ENCODE measurements around the gene CPPED1. TPM values are rescaled to one million over a fixed set of nuclear protein-coding genes. Genes with fewer than 3 reads are reported as not detected.
A peak's percentile ranks its signal among the peaks of the same experiment; 100 is the strongest.

Gene CPPED1
- total RNA-seq, 2 experiments from 2014 or later, result 12.7 to 13.5 TPM

DNA sequence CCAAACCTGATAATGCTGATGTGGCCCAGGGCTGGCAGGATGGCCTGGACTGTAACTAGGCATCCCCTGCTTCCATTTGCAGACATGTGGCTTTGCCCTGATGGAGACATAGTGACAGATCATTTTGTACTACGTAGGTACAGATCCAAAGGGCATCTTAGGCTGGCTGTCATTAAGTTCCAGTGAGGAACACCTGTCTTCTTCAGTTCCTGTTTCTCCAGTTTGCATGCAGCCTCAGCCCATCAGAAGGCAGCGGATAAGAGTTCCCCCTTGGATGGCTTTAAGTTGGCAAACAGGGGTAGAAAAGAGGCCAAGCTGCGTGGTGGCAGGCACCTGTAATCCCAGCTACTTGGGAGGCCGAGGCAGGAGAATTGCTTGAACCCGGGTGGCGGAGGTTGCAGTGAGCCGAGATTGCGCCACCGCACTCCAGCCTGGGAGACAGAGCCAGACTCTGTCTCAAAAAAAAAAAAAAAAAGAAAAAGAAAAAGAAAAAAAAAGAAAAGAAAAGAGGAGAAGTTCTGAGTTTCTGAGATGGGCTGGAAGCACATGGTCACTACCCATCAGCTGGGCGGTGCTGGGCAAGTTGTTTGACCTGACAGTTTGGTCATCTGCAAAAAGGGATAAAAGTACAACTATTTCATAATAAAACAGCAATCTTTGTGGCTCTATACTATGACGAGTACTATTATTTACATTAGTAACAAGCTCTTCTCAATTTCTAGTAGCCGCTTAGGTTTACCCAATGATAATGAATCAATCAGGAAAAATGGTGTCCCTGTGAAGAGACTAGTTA lies 42.7 kb downstream of the CPPED1 start:
- ChIA-PET POLR2A (no interaction called here), CTCF (interaction anchor here (0.9 kb wide), 1 partner anchor 9 kb away, joined by 3 read pairs; no protein-coding TSS in a partner anchor)
- DNase-seq (no peak), ATAC-seq (no peak)
- Mint-ChIP-seq H3K4me1 (ENCODE audit: low read depth) (no peaks in the 10 kb centered on the region), H3K36me3 (ENCODE audit: low read depth) (peaks cover 8% of the 10 kb centered on the region), H3K9me3 (ENCODE audit: insufficient read depth) (no peaks in the 10 kb centered on the region), H3K4me3 (no peak overlapping the region), H3K27ac (no peak overlapping the region), H3K27me3 (ENCODE audit: low read depth) (no peaks in the 10 kb centered on the region)

DNA sequence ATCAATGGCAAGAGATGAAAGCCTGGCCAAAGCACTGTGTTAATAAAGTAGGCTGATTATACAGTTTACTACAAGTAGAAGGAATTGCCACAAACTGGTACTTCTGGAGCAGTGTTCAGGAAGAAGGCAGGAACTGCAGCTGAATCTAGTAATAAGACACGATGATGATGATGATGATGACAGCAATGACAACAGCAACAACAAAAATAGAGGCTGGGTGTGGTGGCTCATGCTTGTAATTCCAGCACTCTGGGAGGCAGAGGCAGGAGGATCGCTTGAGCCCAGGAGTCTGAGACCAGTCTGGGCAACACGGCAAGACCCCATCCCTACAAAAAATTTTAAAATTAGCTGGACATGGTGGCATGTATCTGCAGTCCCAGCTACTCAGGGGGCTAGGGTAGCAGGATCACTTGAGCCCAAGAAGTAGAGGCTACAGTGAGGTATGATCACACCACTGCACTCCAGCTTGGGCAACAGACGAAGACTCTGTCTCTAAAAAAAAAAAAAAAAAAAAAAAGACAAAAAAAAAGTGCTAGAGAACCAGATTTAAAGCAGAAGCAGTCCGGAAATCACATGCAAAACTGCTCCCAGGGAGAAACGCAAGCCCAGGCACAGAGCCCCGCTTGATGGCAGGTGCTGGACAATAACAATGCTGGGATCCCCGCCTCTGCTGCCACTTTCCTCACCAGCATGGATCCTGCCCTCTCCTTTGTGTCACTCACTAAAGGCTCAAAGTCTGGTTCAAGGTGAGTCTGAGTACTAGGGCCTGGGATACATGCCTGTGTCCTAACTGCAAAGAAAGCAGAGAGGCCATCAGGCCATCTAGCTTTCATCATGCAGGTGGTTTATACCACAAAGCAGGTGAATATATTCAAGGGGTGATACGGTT lies 44.8 kb downstream of the CPPED1 start:
- no peaks in the 10 kb centered on the region for H3K9me3 Mint-ChIP-seq (ENCODE audit: insufficient read depth)
- DNase-seq, result no peak
- H3K4me1 Mint-ChIP-seq (ENCODE audit: low read depth), result no peaks in the 10 kb centered on the region
- no peak overlapping the region for H3K27ac Mint-ChIP-seq
- H3K27me3 Mint-ChIP-seq (ENCODE audit: low read depth), result no peaks in the 10 kb centered on the region
- ATAC-seq, result no peak
- CTCF ChIA-PET, result no interaction called here
- H3K36me3 Mint-ChIP-seq (ENCODE audit: low read depth), result peaks cover 3% of the 10 kb centered on the region
- POLR2A ChIA-PET, result no interaction called here
- no peak overlapping the region for H3K4me3 Mint-ChIP-seq

DNA sequence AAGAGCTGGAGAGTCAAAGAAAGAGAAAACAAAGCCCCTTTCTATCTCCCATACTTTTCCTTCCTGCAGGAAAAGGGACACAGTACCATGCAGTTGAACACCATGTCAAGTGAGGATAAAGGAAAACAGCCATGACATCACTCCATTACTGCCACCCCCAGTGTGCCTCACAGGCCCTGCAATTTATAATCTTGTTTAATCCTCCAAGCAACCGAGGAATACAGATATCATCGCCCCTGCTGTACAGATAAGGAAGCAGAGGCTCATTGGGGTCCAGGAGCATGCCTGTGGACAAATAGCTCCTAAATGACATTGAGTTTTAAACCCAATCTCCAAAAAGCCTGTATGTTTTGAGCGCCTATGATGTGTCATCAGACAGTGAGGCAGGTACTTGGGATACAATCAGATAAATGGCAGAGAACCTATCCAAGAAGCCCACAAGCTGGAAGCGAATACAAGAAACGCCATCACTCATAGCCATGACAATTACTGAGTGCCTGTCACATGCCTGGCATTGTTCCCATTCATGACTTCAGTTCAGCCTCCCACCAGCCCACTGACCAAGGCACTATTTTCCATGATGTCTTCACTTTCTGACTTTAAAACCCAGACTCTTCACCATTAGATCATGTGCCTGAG lies 45.5 kb downstream of the CPPED1 start:
- POLR2A ChIA-PET, result no interaction called here
- H3K4me3 Mint-ChIP-seq, result no peak overlapping the region
- H3K4me1 Mint-ChIP-seq (ENCODE audit: low read depth), result no peaks in the 10 kb centered on the region
- no peak overlapping the region for H3K27ac Mint-ChIP-seq
- CTCF ChIA-PET, result no interaction called here
- H3K27me3 Mint-ChIP-seq (ENCODE audit: low read depth), result no peaks in the 10 kb centered on the region
- H3K36me3 Mint-ChIP-seq (ENCODE audit: low read depth), result peaks cover 3% of the 10 kb centered on the region
- H3K9me3 Mint-ChIP-seq (ENCODE audit: insufficient read depth), result no peaks in the 10 kb centered on the region
- DNase-seq, result no peak
- ATAC-seq, result no peak

DNA sequence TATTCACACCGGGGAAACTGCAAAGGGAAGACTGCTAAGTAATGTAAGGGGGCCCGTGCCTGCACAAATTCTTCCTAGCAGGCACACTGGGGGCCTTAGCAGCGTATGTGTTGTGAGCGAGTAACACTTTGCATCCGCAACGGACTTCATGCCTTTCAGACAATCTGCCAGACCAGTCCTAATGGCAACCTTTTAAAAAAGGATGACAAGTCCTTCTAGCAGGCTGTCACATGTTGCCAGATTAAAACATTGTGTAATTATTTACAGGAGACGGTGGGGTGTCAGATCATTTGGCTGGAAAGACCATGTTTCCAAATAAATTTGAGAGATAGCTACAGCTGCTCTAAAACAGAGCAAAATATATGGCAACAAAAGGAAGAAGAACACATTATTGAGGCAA lies 46.1 kb downstream of the CPPED1 start:
- no peak for ATAC-seq
- POLR2A ChIA-PET, result no interaction called here
- Mint-ChIP-seq H3K4me1 (ENCODE audit: low read depth) (peaks cover 1% of the 10 kb centered on the region), H3K36me3 (ENCODE audit: low read depth) (peaks cover 3% of the 10 kb centered on the region), H3K27me3 (ENCODE audit: low read depth) (no peaks in the 10 kb centered on the region), H3K9me3 (ENCODE audit: insufficient read depth) (no peaks in the 10 kb centered on the region), H3K27ac (no peak overlapping the region), H3K4me3 (no peak overlapping the region)
- CTCF ChIA-PET, result no interaction called here
- DNase-seq, result no peak

- H3K4me1 Mint-ChIP-seq (ENCODE audit: low read depth), result peaks cover 22% of the 10 kb centered on the region
- no peaks in the 10 kb centered on the region for H3K36me3 Mint-ChIP-seq (ENCODE audit: low read depth)
- H3K27me3 Mint-ChIP-seq (ENCODE audit: low read depth), result no peaks in the 10 kb centered on the region
- DNase-seq, result no peak
- no peak overlapping the region for H3K27ac Mint-ChIP-seq
- ChIA-PET CTCF (interaction anchor here (1.1 kb wide), 1 partner anchor 9 kb away, joined by 3 read pairs; no protein-coding TSS in a partner anchor), POLR2A (no interaction called here)
- H3K9me3 Mint-ChIP-seq (ENCODE audit: insufficient read depth), result no peaks in the 10 kb centered on the region
- ATAC-seq, result no peak
- no peak overlapping the region for H3K4me3 Mint-ChIP-seq
Observed at GRCh38 chr16:12754824-12755543, 48.7 kb downstream of the CPPED1 start.

DNA sequence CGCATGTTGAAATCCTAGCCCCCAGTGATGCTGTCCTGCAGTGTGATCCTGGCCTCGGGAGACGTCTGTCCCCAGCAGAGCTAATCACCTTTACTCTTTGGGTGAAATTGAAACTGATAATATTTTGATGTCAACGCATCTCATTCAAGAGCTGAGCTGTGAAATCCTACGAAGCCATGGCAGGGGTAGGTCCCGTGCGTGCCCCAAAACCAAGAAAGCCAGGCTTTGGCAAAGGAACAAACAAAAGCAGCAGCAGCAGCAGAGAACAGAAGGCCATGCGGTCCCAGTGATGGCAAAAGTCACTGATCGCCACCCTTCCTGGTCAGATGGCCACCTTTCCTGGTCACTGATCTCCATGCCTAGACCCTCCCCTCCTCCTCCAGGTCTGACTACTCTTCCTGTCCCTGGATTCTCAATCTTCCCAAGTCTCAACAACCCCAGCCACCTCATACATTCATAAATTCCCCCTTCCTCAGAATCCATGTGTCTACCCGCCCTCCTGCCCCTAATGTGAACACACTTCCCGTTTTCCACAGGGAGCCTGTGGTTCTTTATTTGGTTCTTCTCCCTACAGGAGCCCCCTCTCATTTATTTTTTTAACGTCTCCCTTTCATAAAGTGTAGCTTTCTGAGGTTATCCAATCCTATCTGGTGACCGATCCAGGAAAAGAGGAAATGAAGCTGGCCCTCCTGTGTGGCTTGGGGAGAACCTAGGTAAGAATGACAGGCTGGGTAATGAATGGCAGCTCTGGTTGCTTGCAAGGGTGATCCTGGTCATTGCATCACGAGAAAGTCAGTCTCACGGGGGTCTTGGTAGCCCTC lies 50.3 kb downstream of the CPPED1 start:
- Mint-ChIP-seq H3K4me3 (no peak overlapping the region), H3K27me3 (ENCODE audit: low read depth) (no peaks in the 10 kb centered on the region), H3K27ac (no peak overlapping the region), H3K36me3 (ENCODE audit: low read depth) (peaks cover 6% of the 10 kb centered on the region), H3K4me1 (ENCODE audit: low read depth) (peaks cover 33% of the 10 kb centered on the region), H3K9me3 (ENCODE audit: insufficient read depth) (no peaks in the 10 kb centered on the region)
- ChIA-PET POLR2A (interaction anchor here (1.3 kb wide), 1 partner anchor 50 kb away, joined by 6 read pairs; no protein-coding TSS in a partner anchor), CTCF (no interaction called here)
- DNase-seq (no peak), ATAC-seq (no peak)

- no peak for ATAC-seq
- peaks cover 6% of the 10 kb centered on the region for H3K36me3 Mint-ChIP-seq (ENCODE audit: low read depth)
- CTCF ChIA-PET, result interaction anchor here (0.5 to 0.8 kb wide), 3 partner anchors 9 to 106 kb away, joined by 3 read pairs; no protein-coding TSS in a partner anchor
- DNase-seq, result no peak
- H3K9me3 Mint-ChIP-seq (ENCODE audit: insufficient read depth), result no peaks in the 10 kb centered on the region
- no peak overlapping the region for H3K4me3 Mint-ChIP-seq
- peaks cover 33% of the 10 kb centered on the region for H3K4me1 Mint-ChIP-seq (ENCODE audit: low read depth)
- no peak overlapping the region for H3K27ac Mint-ChIP-seq
- POLR2A ChIA-PET, result interaction anchor here (1.2 to 1.3 kb wide), 2 partner anchors 50 to 51 kb away, joined by 3 to 6 read pairs; no protein-coding TSS in a partner anchor
- H3K27me3 Mint-ChIP-seq (ENCODE audit: low read depth), result no peaks in the 10 kb centered on the region
Observed at GRCh38 chr16:12752159-12752558, 51.5 kb downstream of the CPPED1 start.

DNA sequence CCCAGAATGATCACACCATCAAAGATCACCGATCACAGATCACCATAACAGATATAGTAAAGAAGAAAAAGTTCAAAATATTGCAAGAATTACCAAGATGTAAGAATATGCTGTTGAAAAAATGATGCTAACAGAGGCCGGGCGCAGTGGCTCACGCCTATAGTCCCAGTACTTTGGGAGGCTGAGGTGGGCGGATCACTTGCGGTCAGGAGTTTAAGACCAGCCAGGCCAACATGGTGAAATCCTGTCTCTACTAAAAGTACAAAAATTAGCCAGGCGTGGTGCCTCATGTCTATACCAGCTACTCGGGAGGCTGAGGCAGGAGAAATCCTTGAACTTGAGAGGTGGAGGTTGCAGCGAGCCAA lies 53.2 kb downstream of the CPPED1 start:
- Mint-ChIP-seq H3K4me3 (no peak overlapping the region), H3K36me3 (ENCODE audit: low read depth) (peaks cover 8% of the 10 kb centered on the region), H3K27me3 (ENCODE audit: low read depth) (no peaks in the 10 kb centered on the region), H3K4me1 (ENCODE audit: low read depth) (peaks cover 33% of the 10 kb centered on the region), H3K27ac (peak overlapping the region; percentile 81), H3K9me3 (ENCODE audit: insufficient read depth) (peaks cover 2% of the 10 kb centered on the region)
- peak; percentile 19 for ATAC-seq
- POLR2A ChIA-PET, result interaction anchor here (1.3 kb wide), 1 partner anchor 53 kb away, joined by 4 read pairs; the partner anchor contains the start of gene CPPED1
- DNase-seq, result no peak
- CTCF ChIA-PET, result interaction anchor here (1.0 to 2.1 kb wide), 2 partner anchors 65 to 177 kb away, joined by 3 to 7 read pairs; no protein-coding TSS in a partner anchor

GRCh38 chr16:12749076-12749475 lies 54.6 kb downstream of the CPPED1 start:
- H3K9me3 Mint-ChIP-seq (ENCODE audit: insufficient read depth), result peaks cover 15% of the 10 kb centered on the region
- DNase-seq, result no peak
- ATAC-seq, result no peak
- H3K27ac Mint-ChIP-seq, result no peak overlapping the region
- ChIA-PET CTCF (interaction anchor here (0.9 to 2.1 kb wide), 3 partner anchors 19 to 654 kb away, joined by 3 to 7 read pairs (median 4); no protein-coding TSS in a partner anchor), POLR2A (interaction anchor here (1.2 kb wide), 1 partner anchor 52 kb away, joined by 4 read pairs; no protein-coding TSS in a partner anchor)
- peaks cover 17% of the 10 kb centered on the region for H3K36me3 Mint-ChIP-seq (ENCODE audit: low read depth)
- H3K27me3 Mint-ChIP-seq (ENCODE audit: low read depth), result no peaks in the 10 kb centered on the region
- no peak overlapping the region for H3K4me3 Mint-ChIP-seq
- H3K4me1 Mint-ChIP-seq (ENCODE audit: low read depth), result peaks cover 33% of the 10 kb centered on the region

- CTCF ChIA-PET, result no interaction called here
- Mint-ChIP-seq H3K4me3 (no peak overlapping the region), H3K9me3 (ENCODE audit: insufficient read depth) (peaks cover 20% of the 10 kb centered on the region), H3K4me1 (ENCODE audit: low read depth) (peaks cover 32% of the 10 kb centered on the region), H3K27me3 (ENCODE audit: low read depth) (no peaks in the 10 kb centered on the region), H3K36me3 (ENCODE audit: low read depth) (peaks cover 21% of the 10 kb centered on the region), H3K27ac (no peak overlapping the region)
- POLR2A ChIA-PET, result interaction anchor here (0.6 kb wide), 1 partner anchor 1159 kb away, joined by 3 read pairs; no protein-coding TSS in a partner anchor
- DNase-seq (no peak), ATAC-seq (no peak)
Observed at GRCh38 chr16:12747827-12748226, 55.9 kb downstream of the CPPED1 start.
